K562 (cell line): ENCODE results near the gene PLXNA2.

Experiments
- BHLHE40 ChIP-seq: IDR thresholded peaks from 2 replicates; pipeline ENCODE4 v1.6.1; 2011; ENCODE audit warnings: low read length, improper control_type of control experiment
- CHAMP1 ChIP-seq: fragments of 450-650 bp; IDR thresholded peaks from 2 replicates; pipeline ENCODE4 v1.6.1; 2016; ENCODE audit warnings: mild to moderate bottlenecking
- CTCF ChIP-seq, 3 experiments: IDR thresholded peaks in 2 of 3; conservative IDR thresholded peaks in 1 of 3; 2 replicates each; pipeline ENCODE4 v1.5.1; 2011 to 2012; ENCODE audit warnings: low read length in 3 of 3, mild to moderate bottlenecking in 3 of 3, control low read depth in 2 of 3, improper control_type of control experiment in 1 of 3, inconsistent platforms in 1 of 3, low read depth in 1 of 3, mixed read lengths in 1 of 3, moderate library complexity in 1 of 3; ENCODE audit not compliant: insufficient read depth in 2 of 3
- E2F5 ChIP-seq: sonication (generic); formaldehyde crosslinking; IDR thresholded peaks from 2 replicates; pipeline ENCODE4 v1.8.0; 2022; ENCODE audit warnings: mild to moderate bottlenecking, missing genetic modification reagents
- JUN ChIP-seq, 2 experiments: sonication (generic) in 1 of 2; formaldehyde crosslinking in 1 of 2; IDR thresholded peaks; 2 replicates each; pipeline versions ENCODE4 v1.6.1 to v1.8.0; 2012 to 2022; ENCODE audit warnings: borderline replicate concordance in 2 of 2, mild to moderate bottlenecking in 2 of 2, improper control_type of control experiment in 1 of 2, low read depth in 1 of 2, low read length in 1 of 2, missing genetic modification reagents in 1 of 2
- MLX ChIP-seq, 2 experiments: fragments of 450-650 bp in 1 of 2; sonication (generic) in 1 of 2; formaldehyde crosslinking; conservative IDR thresholded peaks; 2 replicates each; pipeline versions ENCODE4 v1.4.0 to v1.8.1; 2020 to 2022; ENCODE audit warnings: mild to moderate bottlenecking in 1 of 2, missing genetic modification reagents in 1 of 2
- POLR2A ChIP-seq: fragments of 450-650 bp; conservative IDR thresholded peaks from 2 replicates; pipeline ENCODE4 v1.6.1; 2016
- POLR2AphosphoS5 ChIP-seq: IDR thresholded peaks from 2 replicates; pipeline ENCODE4 v1.6.1; 2011; ENCODE audit warnings: mild to moderate bottlenecking, low read depth, low read length, moderate library complexity; ENCODE audit not compliant: control insufficient read depth, insufficient read depth
- SETDB1 ChIP-seq: IDR thresholded peaks from one replicate; pipeline ENCODE4 v1.6.1; 2012; ENCODE audit warnings: low read length, control low read depth, inconsistent platforms
- SMC3 ChIP-seq: conservative IDR thresholded peaks from 2 replicates; pipeline ENCODE4 v1.6.1; 2011; ENCODE audit warnings: low read depth, low read length, improper control_type of control experiment; ENCODE audit not compliant: insufficient read depth
- XRCC5 ChIP-seq: fragments of 200-400 bp; formaldehyde crosslinking; IDR thresholded peaks from 2 replicates; pipeline ENCODE4 v1.6.1; 2017; ENCODE audit warnings: low read depth, mild to moderate bottlenecking, low read length
- ZBED1 ChIP-seq: IDR thresholded peaks from 2 replicates; pipeline ENCODE4 v1.6.1; 2014
- ZNF263 ChIP-seq: sonication (generic); formaldehyde crosslinking; IDR thresholded peaks from 2 replicates; pipeline ENCODE4 v1.8.0; 2022; ENCODE audit warnings: mild to moderate bottlenecking, missing genetic modification reagents, borderline replicate concordance
- ZNF639 ChIP-seq, 2 experiments: fragments of 200-800 bp in 1 of 2; sonication (Bioruptor generic) in 1 of 2; sonication (generic) in 1 of 2; formaldehyde crosslinking in 1 of 2; IDR thresholded peaks in 1 of 2; conservative IDR thresholded peaks in 1 of 2; 2 replicates each; pipeline versions ENCODE4 v1.5.0 to v1.6.1; 2016 to 2020; ENCODE audit warnings: missing compliant biosample characterization in 1 of 2, missing genetic modification characterization in 1 of 2, missing genetic modification reagents in 1 of 2

GRCh38 chr1:208132287-208132882, 111.8 kb downstream of the PLXNA2 start:
- TF ChIP-seq CTCF (IDR thresholded peaks at IDR 0.05 in 2 of 3, conservative IDR thresholded peaks at IDR 0.05 in 1 of 3; ENCODE audit: insufficient read depth in 2 of 3, low read depth in 1 of 3, low read length in 3 of 3) (peak; percentile 95 to 98 (median 98)), E2F5 (CRISPR knock-in tag) (no peak), SMC3 (peak; percentile 92), POLR2AphosphoS5 (no peak), BHLHE40 (no peak), ZNF263 (CRISPR knock-in tag) (no peak), JUN (IDR thresholded peaks at IDR 0.05; ENCODE audit: borderline replicate concordance, low read depth, low read length) (no peak), JUN (CRISPR knock-in tag; IDR thresholded peaks at IDR 0.05; ENCODE audit: borderline replicate concordance) (no peak), ZNF639 (CRISPR knock-in tag; conservative IDR thresholded peaks at IDR 0.05 in 1 of 2, IDR thresholded peaks at IDR 0.05 in 1 of 2) (no peak), CHAMP1 (no peak), POLR2A (no peak), XRCC5 (peak; percentile 96), MLX (CRISPR knock-in tag; conservative IDR thresholded peaks at IDR 0.05) (no peak), ZBED1 (no peak), SETDB1 (no peak)
